Measurements from ENCODE around the gene TIMP1.
"Not testable (repeated sequence)": the region's sequence is repeated elsewhere in the genome, so short reads cannot be mapped to it uniquely, and the experiment has no call there.

The TIMP1 gene

DNA sequence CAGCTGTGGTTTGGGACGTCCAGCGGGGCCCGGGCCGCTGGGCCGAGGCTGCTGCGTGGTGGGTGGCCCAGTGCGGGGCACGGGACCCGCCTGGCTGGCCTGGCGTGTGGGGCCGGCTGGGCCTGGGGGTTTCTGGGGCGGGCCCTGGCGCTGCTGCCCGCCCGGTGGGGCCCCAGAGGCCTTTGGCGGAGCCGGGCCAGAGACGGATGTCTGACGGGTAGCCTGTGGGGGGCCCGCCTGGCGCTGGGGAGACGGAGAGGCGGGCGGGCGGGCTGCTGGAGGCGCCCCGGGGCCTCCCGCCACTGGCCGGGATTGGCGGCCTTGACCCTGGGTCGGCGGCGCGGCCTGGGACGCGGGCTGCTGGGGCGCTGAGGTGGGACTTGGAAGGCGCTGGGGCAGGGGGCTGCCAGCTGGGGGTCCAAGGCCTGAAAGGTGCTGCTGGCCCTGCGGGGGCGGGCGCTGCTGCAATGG lies 8.1 kb upstream of the TIMP1 start:
- peak; percentile 48 for DNase-seq

DNA sequence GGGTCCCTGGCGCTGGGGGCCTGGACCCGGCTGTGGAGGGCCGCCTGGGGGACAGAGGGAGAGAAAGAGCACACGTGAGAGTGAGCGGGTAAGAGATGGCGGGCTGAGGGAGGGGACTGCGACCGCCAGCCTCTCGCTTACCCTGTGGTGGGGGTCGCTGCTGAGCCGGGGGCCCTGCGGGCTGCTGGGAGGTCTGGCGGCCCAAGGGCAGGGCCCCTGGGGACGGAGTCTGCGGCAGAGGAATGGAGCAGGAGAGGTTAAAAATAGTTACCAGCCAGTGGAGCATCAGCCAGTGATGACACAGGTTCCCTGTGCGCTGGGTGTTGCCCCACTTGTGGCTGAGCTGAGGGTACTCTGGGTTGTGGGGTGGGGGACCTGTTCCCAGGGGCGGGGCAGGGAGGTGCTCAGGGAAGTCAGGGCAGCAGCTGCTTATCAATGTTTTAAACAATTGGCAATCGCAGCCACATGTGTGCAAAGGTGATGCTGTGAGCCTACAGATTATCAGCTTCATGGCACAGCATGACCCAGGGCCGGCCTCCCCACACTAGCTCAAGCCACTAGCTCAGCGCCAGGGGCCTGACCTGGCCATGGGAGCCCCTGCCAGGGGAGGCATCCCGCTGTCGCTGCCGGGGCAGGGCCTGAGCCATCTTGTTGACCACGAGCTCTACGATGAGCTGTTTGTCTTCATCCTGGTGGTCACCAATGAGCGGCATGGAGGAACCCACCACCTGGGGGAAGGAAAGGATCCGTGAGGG lies 7.5 kb upstream of the TIMP1 start:
- DNase-seq, result no peak

DNA sequence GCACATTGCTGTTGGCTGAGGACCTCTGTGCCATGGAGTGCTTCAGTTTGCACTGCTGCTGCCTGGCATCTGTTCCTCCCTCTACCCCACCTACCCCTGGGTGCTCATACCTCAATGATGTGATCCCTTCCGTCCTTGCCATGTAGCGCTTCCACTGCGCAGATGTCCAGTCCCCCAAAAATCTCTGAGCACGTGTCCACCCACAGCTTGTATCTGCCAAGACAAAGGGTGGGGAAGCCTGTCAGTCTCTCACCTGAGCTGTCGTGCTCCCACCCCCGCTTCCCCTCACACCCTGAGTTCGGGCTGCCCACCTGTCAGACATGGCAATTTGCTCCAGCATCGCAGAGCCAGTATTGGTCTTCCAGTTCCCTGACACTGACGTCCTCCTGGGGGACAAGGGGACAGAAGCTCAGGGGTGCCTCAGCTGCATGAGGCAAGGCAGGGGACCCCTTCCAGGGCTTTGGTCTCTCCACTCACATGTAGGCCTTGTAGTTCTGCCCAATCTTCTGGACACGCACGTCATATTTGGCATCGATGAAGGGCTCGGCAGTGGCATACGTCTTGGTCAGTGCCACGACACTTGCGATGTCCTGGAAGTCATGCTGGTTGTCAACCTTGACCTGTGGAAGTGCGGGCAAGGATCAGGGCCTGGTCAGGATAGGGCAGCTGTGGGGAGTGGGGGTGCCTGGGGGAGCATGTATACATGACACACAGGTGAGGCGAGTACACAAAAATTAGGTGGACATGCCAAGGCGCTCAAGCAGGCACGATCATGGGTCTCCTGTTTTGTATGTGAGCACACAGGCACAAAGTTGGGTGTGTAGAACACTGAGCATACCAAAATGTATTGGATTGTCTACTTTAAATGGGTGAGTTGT lies 6.0 kb upstream of the TIMP1 start:
- no peak for DNase-seq

DNA sequence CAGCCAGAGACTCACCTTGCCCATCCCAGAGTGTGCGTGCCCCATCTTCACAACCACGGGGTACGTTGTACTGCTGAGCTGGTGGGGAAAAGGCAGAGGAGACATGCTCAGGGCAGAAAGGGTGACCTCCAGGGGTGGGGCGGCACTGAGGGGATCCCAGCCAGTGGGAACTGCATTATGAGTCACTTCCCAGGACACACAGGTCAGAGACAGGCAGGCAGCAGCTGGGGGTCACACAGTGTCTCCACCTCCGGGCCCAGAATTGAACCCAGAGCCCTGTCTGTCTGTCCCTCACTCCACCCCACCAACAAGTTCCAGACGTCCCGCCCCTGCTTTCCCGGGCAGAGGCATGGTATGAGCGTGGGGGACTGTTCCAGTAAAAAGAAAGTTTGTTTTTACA lies 4.8 kb upstream of the TIMP1 start:
- no peak for DNase-seq

DNA sequence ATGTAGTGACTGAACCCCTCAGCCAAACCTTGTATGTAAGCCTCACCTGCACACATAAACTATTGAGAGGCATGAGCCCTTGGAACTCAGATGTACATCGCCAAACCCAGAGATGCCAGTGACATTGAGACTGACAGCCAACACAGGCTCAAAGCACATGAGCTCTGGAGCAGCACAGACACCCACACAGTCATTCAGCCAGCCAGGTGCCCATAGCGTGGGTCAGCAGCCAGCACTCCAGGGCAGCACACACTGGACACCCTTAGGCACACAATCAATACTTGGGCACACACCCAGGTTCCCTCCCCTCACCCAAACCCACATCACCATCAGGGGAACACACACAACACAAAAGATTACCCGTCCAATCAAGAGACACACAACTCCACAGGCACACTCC lies 4.3 kb upstream of the TIMP1 start:
- DNase-seq, result no peak

DNA sequence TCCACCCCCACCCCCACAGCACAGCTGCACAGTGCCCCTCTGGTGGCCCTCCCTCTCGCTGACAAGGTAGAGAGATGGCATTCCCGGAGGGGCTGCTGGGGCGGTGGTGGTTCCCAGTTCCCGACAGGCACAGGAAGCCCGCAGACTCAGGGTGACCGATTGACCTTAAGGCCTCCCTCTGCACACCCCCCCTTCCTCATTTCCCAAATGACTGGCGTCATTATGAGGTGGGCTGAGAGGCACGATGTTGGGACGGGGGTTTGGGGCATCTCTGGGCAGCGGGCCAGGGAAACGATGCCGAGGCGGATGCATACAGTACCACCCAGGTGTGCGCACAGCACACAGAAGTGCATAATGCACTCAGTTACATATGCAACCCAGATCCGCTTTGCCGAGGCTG lies 3.5 kb upstream of the TIMP1 start:
- DNase-seq, result no peak

DNA sequence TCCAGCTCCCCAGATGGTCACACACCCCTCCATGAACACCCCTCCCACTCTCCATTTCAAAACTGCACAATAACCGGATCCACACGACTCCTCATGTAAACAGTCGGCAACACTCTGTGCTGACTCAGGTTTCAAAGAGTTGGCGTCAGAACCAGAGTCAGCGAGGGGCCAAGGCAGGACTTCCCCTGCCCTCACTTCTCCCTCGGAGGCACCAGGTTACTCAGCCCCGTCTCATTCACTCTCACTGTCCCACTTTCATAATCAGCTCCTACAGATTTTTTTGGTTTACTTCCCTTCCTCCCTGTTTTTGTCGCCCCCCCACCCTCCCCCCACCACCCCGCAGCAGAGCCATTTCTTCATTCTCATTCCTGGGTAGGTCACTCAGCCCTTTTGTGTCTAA lies 2.7 kb upstream of the TIMP1 start:
- no peak for DNase-seq

DNA sequence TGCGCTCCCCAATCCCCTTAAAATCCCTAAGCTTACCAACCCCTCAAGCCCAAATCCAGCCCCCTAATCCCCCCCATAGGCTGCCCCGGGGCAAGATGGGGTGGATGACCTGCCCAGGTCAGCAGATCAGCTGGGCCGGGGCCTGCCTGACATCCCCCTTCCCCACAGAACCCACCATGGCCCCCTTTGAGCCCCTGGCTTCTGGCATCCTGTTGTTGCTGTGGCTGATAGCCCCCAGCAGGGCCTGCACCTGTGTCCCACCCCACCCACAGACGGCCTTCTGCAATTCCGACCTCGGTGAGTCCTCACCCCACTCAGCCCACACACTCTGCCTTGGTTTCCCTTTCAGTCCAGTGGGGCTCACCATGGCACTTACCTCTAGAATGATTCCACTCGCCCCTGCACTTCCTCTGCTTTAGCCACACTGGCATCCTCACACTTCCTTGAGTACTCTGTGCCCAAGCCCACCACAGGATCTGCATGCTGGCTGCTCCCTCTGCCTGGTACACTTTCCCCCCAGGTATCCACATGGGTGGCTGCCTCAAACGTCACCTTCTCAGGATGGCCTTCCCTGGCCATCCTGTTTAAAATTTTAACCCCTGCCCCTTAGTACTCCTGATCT lies 1.1 kb downstream of the TIMP1 start:
- DNase-seq, result no peak

DNA sequence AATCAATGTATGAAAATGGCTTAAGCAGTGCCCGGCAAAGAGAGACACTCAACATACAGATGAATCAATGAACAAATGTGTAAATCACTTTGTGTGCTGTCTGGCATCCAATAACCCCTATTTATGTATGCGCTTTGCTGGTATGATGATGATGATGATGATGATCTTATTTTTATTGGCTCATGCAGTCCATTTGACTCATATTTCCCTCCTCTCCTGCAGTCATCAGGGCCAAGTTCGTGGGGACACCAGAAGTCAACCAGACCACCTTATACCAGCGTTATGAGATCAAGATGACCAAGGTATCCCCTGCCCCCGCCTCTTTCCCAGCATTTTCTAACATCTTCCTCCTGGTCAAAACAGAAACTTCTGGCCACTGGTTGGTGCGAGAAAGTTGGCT lies 2.5 kb downstream of the TIMP1 start:
- no peak for DNase-seq

DNA sequence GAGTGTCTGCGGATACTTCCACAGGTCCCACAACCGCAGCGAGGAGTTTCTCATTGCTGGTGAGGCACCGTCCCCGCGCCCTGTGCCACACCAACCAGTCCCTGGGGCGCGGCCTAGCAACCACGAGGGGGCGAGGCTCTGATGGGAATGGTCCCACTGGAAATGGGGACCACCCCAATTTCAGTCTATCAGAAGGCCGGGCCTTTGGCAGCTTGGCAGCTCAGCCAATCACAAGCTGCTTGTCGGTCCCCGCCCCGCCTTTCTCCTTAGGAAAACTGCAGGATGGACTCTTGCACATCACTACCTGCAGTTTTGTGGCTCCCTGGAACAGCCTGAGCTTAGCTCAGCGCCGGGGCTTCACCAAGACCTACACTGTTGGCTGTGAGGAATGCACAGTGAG lies 3.0 kb downstream of the TIMP1 start:
- no peak for DNase-seq

DNA sequence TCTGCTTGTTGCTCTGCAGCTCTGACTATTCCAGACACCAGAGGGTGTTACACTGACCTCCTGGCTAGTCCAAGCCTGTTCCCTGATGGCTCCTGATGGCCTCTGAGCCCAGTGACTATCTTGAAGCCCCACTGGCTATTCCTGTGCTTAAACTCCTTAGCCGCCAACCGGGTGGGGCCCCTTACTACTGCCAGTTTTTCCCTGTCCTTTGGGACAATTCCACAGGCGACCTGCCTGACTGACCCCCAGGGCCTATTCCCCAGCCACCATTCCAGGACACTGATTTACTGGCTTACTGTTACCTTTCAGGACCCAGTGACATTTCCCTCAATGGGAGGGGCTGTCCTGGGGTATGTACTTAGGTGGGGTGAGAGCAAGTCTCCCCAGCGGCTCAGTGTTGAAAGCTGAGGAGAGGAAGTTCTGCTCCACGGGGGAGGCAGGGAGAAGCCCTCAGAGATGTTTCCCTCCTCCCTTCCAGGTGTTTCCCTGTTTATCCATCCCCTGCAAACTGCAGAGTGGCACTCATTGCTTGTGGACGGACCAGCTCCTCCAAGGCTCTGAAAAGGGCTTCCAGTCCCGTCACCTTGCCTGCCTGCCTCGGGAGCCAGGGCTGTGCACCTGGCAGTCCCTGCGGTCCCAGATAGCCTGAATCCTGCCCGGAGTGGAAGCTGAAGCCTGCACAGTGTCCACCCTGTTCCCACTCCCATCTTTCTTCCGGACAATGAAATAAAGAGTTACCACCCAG lies 4.0 kb downstream of the TIMP1 start:
- no peak for DNase-seq

DNA sequence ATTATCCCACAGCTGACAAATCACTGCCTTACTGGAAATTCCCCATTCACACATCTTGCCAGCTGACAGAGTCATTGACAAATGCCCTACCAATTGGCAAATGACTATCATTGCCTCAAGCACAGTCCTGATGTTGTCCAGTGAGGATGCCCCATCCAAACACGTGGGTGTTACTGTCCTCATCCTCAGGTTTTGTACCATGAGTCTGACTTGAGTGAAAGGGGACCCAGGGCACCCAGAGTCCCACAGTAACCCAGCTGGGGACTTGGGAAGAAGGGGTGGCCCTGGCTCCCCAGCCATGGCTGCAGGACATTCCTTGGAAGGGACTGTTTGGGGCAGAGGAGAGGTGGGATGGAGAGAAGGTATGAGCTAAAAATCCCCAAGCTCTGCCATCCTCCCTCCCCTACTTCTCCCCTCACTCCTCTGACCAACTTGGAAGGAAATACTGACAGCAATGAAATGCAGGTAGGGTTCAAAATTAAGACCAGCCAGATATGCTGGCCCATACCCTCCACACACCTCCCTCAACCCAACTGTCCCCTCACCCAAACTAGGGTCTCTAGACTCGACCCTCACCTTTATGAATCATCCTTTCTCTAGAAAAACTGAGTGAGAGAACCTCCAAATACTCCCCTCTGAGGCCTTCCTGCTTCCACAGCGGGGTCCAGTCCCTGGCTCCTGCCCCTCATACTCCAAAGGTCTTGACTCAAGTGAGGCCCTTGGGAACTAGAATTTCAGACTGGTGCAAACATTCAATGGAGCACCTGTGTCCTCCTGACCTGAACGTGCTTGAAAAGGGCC lies 5.1 kb downstream of the TIMP1 start:
- DNase-seq, result no peak

DNA sequence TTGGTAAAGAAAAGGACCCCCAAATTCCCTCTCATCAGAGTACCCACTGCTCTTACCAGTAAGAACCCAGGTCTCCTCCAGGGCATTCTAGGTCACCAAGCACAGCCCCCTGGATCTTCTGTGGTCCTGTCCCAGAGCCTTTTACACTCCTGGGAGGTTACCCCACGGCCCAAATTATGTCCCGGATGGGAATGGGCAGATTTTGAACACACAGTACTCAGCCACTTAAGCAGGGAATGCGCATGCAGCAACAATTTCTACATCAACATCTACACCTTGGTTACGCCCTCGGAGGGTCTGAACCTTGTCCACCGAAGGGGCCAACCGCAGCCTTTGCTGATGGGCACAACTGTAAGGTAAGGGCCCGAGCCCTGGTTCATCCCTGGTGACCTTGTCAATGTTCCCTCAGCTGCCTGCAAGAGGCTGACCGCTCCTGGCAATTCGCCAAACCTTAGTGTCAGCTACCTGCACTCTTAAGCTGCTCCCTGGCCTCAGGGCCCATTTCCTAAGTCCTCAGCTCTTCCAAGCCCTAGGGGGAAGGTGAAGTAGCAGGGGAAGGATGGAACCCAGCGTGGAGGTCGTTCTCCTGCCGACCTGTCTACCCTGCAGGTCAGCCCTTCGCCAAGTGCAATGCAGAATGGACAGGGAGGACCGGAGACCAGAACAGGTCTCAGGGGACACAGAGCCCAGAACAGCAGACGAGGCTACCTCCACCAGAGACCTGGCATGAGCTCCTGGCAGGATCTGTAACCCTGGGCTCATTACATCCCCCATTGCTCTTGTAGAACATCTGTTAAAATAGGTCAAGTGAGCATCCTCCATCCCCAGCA lies 5.9 kb downstream of the TIMP1 start:
- no peak for DNase-seq

DNA sequence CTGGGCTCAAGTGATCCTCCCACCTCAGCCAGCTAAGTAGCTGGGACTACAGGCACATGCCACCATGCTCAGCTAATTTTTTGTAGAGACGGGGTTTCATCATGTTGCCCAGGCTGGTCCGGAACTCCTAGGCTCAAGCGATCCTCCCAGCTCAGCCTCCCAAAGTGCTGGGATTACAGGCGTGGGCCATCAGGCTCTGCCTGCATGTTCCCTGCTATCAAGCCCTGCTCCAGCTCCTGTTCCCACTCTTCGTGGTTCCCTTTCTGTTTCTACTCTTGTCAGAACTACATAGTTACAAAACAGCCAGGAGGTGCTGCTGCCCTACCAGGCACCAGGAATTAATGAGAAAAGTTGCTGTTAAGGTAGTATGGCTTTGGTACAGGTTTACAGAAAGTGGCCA lies 8.7 kb downstream of the TIMP1 start:
- no peak for DNase-seq

DNA sequence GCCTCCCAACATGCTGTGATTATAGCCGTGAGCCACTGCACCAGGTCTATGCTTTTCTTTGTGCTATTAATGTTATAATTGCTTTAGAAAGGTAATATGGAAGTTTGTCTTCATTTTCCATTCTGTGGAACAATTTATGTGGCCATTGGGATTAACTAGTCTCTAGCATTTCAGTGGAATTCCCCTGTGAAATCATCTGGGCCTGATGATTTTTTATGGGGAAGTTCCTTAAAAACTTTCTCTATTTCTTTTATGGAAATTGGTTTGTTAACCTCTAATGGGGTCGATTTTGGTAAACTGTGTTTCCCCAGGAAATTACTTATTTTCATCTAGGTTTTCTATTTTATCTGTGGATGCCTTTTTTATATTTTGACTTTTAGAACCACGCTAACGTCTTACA lies 11.3 kb downstream of the TIMP1 start:
- DNase-seq, result no peak

DNA sequence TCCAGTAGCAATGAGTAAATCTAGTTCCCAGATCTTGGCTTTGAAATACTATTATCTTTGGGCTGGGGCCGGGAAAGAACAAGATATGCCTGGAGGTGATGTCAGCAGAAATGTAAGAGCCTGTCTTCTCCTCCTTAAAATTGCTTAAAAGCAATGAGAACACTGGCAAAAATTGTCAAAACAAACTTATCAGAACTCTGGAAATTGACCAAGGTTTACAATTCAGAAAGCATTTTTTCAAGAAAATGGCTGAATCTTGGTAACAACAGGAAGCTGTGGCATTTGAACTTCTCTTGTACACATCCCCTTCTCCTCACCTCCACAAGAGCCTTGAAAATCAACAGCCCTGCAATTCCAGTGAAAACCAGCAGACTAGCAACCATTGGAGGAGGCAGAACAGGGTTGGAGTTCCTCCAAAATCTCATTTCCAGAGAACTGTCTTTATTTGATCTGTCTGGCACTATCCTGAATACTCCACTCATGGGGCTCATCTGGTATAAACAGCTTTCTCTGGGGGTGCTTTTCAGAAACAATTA lies 13.5 kb downstream of the TIMP1 start:
- no peak for DNase-seq

DNA sequence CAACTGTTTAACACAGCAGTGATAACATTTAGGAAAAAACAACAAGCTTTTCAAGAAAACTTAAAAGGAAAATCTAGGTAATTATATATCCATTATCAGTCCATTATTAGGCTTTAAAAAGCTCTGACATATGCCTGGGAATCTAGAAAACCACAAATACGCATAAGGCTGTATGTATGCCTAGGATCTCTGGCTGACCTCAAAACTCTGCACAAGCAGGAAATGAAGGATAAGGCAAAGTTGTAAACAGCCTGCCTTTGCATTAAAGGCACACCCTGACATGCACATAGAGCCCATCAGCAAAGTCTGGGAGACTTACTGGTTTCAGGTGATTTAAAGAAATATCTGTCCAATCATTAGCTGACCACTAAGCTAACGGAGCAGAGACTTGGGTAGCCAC lies 14.0 kb downstream of the TIMP1 start:
- no peak for DNase-seq

DNA sequence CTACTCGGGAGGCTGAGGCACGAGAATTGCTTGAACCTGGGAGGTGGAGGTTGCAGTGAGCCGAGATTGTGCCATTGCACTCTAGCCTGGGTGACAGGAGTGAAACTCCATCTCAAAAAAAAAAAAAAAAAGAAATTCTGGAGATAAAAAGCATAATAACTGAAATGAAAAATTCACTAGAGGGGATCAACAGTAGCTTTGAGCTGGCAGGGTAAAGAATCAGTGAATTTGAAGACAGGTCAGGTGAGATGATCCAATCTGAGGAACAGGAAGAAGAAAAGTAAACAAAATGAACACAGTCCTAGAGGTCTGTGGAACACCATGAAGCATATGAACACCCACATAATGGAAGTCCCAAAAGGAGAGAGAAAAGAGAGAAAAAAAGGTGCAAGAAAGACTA lies 15.0 kb downstream of the TIMP1 start:
- DNase-seq, result no peak

DNA sequence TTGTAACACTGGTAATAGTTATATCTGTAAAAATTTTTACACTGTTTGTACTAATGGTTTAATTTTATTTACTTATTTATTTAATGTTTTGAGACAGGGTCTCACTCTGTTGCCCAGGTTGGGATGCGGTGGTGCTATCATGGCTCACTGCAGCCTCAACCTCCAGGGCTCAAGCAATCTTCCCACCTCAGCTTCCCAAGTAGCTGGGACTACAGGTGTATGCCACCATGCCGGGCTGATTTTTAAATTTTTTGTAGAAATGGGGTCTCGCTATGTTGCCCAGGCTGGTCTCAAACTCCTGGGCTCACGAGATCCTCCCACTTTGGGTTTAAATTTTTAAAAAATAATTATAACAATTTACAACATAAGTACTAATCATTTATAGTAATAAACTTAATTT lies 20.9 kb downstream of the TIMP1 start:
- DNase-seq, result not testable (repeated sequence)

DNA sequence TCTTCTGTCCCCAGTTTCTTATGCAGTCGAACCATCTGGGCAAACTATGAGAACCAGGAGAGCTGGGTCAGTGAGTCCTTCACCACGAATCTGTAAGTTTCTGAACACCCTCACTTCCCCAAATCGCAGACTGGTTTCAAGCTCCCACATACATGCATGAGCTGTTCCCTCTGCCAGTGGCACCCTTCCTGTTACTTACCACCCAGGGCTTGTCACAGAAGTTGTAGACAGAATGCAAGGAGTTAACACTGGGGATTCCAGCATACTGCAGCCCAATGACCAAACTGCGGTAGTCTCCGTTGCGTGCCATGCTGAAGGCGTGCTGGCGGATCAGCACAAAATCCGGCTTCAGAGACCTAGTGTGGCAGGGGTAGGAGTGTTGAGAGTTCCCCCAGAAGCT lies 22.8 kb downstream of the TIMP1 start:
- DNase-seq, result no peak

DNA sequence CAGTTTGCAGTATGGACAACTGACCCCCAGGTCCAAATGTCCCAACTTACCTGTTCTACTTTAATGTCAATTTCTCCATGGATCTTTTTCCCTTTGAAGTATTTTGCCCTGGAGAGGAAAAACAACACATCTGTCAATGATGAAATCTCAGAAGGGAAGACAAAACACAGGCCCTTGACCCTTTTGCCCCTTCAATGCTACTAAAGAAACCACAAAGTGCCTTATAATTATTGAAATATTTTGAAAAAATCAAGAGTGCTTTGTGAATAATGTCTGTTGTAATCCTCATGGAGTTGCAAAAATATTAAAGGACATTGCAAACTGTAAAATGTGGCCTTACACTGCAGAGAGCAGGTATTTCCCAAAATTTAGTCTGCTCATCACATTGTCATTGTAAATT lies 24.9 kb downstream of the TIMP1 start:
- no peak for DNase-seq

All from femur (tissue), 1 donor.